Lung (tissue), 12 donors: Measurements from ENCODE around the gene MTM1. TPM values are rescaled to one million over a fixed set of nuclear protein-coding genes. Genes with fewer than 3 reads are reported as not detected.

Experiments
- ATAC-seq: fragments of 200-7000 bp; cut with Tn5 transposase; one replicate; pipeline ENCODE4 v1.9.1; 2020; ENCODE audit warnings: moderate number of reproducible peaks; ENCODE audit not compliant: insufficient read depth, low FRiP score
- DNase-seq, 3 donors: peaks; one replicate each; pipeline ENCODE4 v3.0.0-alpha.2; 2013 to 2017
- H3K27ac ChIP-seq, 2 donors: one replicate each; pipeline ENCODE4 v1.5.1; 2013; ENCODE audit warnings: mild to moderate bottlenecking in 2 of 2, moderate library complexity in 2 of 2, control low read depth in 1 of 2, inconsistent platforms in 1 of 2, low read depth in 1 of 2, low read length in 1 of 2
- H3K27me3 ChIP-seq, 3 donors: one replicate each; pipeline ENCODE4 v1.5.1; 2013; ENCODE audit warnings: low read length in 2 of 3; ENCODE audit not compliant: control insufficient read depth in 3 of 3, insufficient read depth in 3 of 3
- H3K36me3 ChIP-seq, 4 donors: one replicate each; pipeline ENCODE4 v1.5.1; 2013; ENCODE audit warnings: low read length in 4 of 4, mild to moderate bottlenecking in 1 of 4, moderate library complexity in 1 of 4; ENCODE audit not compliant: control insufficient read depth in 4 of 4, insufficient read depth in 4 of 4
- H3K4me1 ChIP-seq, 5 donors: one replicate each; pipeline ENCODE4 v1.5.1; 2013; ENCODE audit warnings: low read length in 5 of 5, mild to moderate bottlenecking in 2 of 5, moderate library complexity in 1 of 5; ENCODE audit not compliant: control insufficient read depth in 5 of 5, insufficient read depth in 5 of 5
- H3K4me3 ChIP-seq: one replicate; pipeline ENCODE4 v1.5.1; 2013; ENCODE audit warnings: mild to moderate bottlenecking, control low read depth, moderate library complexity
- H3K9ac ChIP-seq, 2 donors: one replicate each; pipeline ENCODE4 v1.5.1; 2013; ENCODE audit warnings: low read length in 2 of 2, control low read depth in 1 of 2; ENCODE audit not compliant: insufficient read depth in 1 of 2
- H3K9me3 ChIP-seq, 4 donors: one replicate each; pipeline ENCODE4 v1.5.1; 2013; ENCODE audit warnings: low read length in 3 of 4, mild to moderate bottlenecking in 1 of 4, moderate library complexity in 1 of 4; ENCODE audit not compliant: control insufficient read depth in 4 of 4, insufficient read depth in 3 of 4
- CTCF ChIP-seq: IDR thresholded peaks from 2 replicates; pipeline ENCODE4 v1.5.1; 2012; ENCODE audit warnings: mild to moderate bottlenecking; ENCODE audit errors: control extremely low read depth, extremely low read depth
- WGBS, 2 donors: extraction: QIAGEN DNeasy Blood & Tissue Kit; methylation state at CpG; one replicate each; pipeline ENCODE4 v1.1.7; 2013; 5-methylcytosine and 5-hydroxymethylcytosine counted together
- polyA plus RNA-seq, 2 donors: library from polyadenylated mRNA; stranded (reverse); fragments of 200-250 nt; gene quantifications; one replicate each; pipeline ENCODE4 v1.2.1, GENCODE V29; 2013
- total RNA-seq, 2 donors: library from RNA; depleted of rRNA in 1 of 2; stranded (reverse); fragments of >200 nt in 1 of 2; gene quantifications; one replicate each; pipeline ENCODE4 v1.2.1, GENCODE V29; 2014 to 2021
- donor health status: control.
- donor health status: control.
- donor health status: Bipolar disorder and iron deficiency.
- donor health status: healthy.
- donor health status: DM: yes; HTN: yes; CAD: no.

Gene MTM1
- total and polyA plus RNA-seq, 4 donors, result 4.6 to 31.2 (median 14.5) TPM

GRCh38 chrX:150540965-150541364 lies 27.5 kb upstream of the MTM1 start:
- Histone ChIP-seq H3K27me3 (no peaks in the 10 kb centered on the region), H3K9ac (no peak overlapping the region)
- no peak for DNase-seq

GRCh38 chrX:150542846-150543229 lies 25.6 kb upstream of the MTM1 start:
- Histone ChIP-seq H3K9ac (no peak overlapping the region), H3K36me3 (no peaks in the 10 kb centered on the region), H3K4me1 (peaks cover 0 to 12% (median 0%) of the 10 kb centered on the region in 5 donors), H3K27ac (no peak overlapping the region), H3K9me3 (peaks cover 0 to 6% (median 0%) of the 10 kb centered on the region in 4 donors), H3K4me3 (no peak overlapping the region), H3K27me3 (no peaks in the 10 kb centered on the region)
- no peak for TF ChIP-seq CTCF
- no peak for DNase-seq
- 94 to 100% methylated on average over 4 of the region's 4 CpGs for WGBS, 2 donors
- no peak for ATAC-seq

More at GRCh38 chrX:150540965-150541364, 27.5 kb upstream of the MTM1 start:
- no peaks in the 10 kb centered on the region for H3K36me3 ChIP-seq
- no peak overlapping the region for H3K27ac ChIP-seq
- no peak for ATAC-seq
- no peak for TF ChIP-seq CTCF
- no peaks in the 10 kb centered on the region for H3K4me1 ChIP-seq
- 69 to 89% methylated on average over 5 to 6 of the region's 6 CpGs for WGBS, 2 donors
- no peak overlapping the region for H3K4me3 ChIP-seq
- H3K9me3 ChIP-seq, result peaks cover 0 to 18% (median 3%) of the 10 kb centered on the region in 4 donors

DNA sequence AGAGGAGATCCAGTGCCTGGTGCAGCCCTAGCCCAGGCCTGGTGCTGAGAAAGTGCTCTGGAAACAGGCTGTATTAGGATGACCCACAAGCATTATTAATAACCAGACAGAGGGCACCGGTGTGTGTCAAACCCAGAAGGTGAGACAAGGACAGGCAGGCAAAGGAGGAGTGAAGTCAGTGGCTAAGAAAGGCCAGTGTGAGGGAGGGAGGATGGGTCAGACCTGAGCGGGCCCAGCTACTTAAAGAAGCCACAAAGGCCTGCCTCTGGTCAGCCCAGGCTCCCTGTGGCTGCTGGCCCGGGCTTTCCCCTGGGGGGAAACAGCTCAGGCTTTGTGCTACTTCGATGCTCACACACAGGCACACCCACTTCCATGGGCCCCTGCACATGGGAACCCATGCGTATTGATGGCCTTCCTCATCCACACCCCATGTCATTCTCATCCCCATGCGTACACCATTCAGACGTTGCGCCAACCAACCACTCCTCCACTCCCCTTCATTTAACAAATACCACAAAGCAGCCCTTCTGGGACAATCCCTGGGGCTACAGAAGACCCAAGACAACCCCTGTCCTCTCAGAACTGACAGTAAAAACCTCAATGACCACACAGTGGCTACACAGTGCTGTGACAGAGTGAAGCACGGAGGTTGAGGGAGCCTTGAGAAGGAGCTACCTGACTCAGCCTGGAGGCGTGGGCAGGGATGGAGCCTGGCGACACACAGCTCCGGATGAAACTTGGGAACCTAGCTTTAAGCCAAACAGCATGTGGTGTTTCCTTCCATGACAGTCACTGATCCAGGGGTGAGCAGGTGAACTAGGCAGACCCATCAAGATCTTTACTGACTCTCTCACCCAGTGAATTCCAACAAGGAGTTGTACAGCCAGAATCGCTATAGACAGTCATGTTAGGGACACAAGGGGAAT lies 24.9 kb upstream of the MTM1 start:
- DNase-seq (no peak), ATAC-seq (no peak)
- Histone ChIP-seq H3K4me3 (no peak overlapping the region), H3K36me3 (no peaks in the 10 kb centered on the region), H3K27ac (no peak overlapping the region), H3K27me3 (no peaks in the 10 kb centered on the region), H3K9ac (no peak overlapping the region), H3K9me3 (peaks cover 0 to 5% (median 0%) of the 10 kb centered on the region in 4 donors), H3K4me1 (peaks cover 0 to 13% (median 0%) of the 10 kb centered on the region in 5 donors)
- no peak for TF ChIP-seq CTCF
- WGBS, 2 donors, result 82 to 88% methylated on average over 12 to 13 of the region's 13 CpGs
